ENCODE results near the gene RPL27. TPM values are rescaled to one million over a fixed set of nuclear protein-coding genes. Genes with fewer than 3 reads are reported as not detected.

Gene RPL27
- total RNA-seq, 3 donors from 2014 or later: 1,150 to 3,519 (median 1,958) TPM

- Histone ChIP-seq H3K27me3 (no peaks in the 10 kb centered on the region), H3K36me3 (no peaks in the 10 kb centered on the region), H3K4me1 (no peaks in the 10 kb centered on the region), H3K4me3 (no peak overlapping the region), H3K27ac (no peak overlapping the region), H3K9me3 (no peaks in the 10 kb centered on the region)
- DNase-seq (ENCODE audit: low spot score in 2 of 2): no peak
- intact Hi-C loops (cut with DNase I; ENCODE audit: low total_unique reads): no loop called here
- TF ChIP-seq CTCF (IDR thresholded peaks at IDR 0.05) (no peak), POLR2AphosphoS5 (IDR thresholded peaks at IDR 0.05) (no peak), POLR2A (IDR thresholded peaks at IDR 0.05) (no peak)
Observed at GRCh38 chr17:43033948-43034881, 36.0 kb downstream of the RPL27 start.

- intact Hi-C loops (cut with DNase I; ENCODE audit: low total_unique reads): loop anchor here (5.0 kb wide), 1 partner anchor 517 kb away; no protein-coding TSS in a partner anchor
- Histone ChIP-seq H3K4me1 (no peaks in the 10 kb centered on the region), H3K4me3 (no peak overlapping the region), H3K27me3 (no peaks in the 10 kb centered on the region), H3K9me3 (no peaks in the 10 kb centered on the region), H3K27ac (no peak overlapping the region), H3K36me3 (no peaks in the 10 kb centered on the region)
- no peak for TF ChIP-seq POLR2AphosphoS5 (IDR thresholded peaks at IDR 0.05)
- no peak for TF ChIP-seq CTCF (IDR thresholded peaks at IDR 0.05)
- TF ChIP-seq POLR2A (IDR thresholded peaks at IDR 0.05): no peak
- DNase-seq (ENCODE audit: low spot score in 2 of 2): no peak
Observed at GRCh38 chr17:43034894-43035293, 36.7 kb downstream of the RPL27 start.

GRCh38 chr17:43039646-43040045 is 41.4 kb downstream of the RPL27 start:
- H3K36me3 ChIP-seq: no peaks in the 10 kb centered on the region
- no peak for DNase-seq (ENCODE audit: low spot score in 2 of 2)
- H3K9me3 ChIP-seq: no peaks in the 10 kb centered on the region
- no peaks in the 10 kb centered on the region for H3K4me1 ChIP-seq
- H3K27me3 ChIP-seq: no peaks in the 10 kb centered on the region
- intact Hi-C loops (cut with DNase I; ENCODE audit: low total_unique reads): loop anchor here (5.0 kb wide), 1 partner anchor 513 kb away; no protein-coding TSS in a partner anchor
- TF ChIP-seq CTCF (IDR thresholded peaks at IDR 0.05) (no peak), POLR2A (IDR thresholded peaks at IDR 0.05) (no peak), POLR2AphosphoS5 (IDR thresholded peaks at IDR 0.05) (no peak)
- H3K4me3 ChIP-seq: no peak overlapping the region
- no peak overlapping the region for H3K27ac ChIP-seq

GRCh38 chr17:43040655-43041054 is 42.4 kb downstream of the RPL27 start:
- H3K4me3 ChIP-seq: no peak overlapping the region
- no peak for DNase-seq (ENCODE audit: low spot score in 2 of 2)
- no peak for TF ChIP-seq CTCF (IDR thresholded peaks at IDR 0.05)
- no peak for TF ChIP-seq POLR2AphosphoS5 (IDR thresholded peaks at IDR 0.05)
- TF ChIP-seq POLR2A (IDR thresholded peaks at IDR 0.05): no peak
- H3K36me3 ChIP-seq: no peaks in the 10 kb centered on the region
- H3K27me3 ChIP-seq: no peaks in the 10 kb centered on the region
- intact Hi-C loops (cut with DNase I; ENCODE audit: low total_unique reads): no loop called here
- H3K4me1 ChIP-seq: no peaks in the 10 kb centered on the region
- H3K27ac ChIP-seq: no peak overlapping the region
- no peaks in the 10 kb centered on the region for H3K9me3 ChIP-seq

- H3K9me3 ChIP-seq: no peaks in the 10 kb centered on the region
- H3K4me3 ChIP-seq: no peak overlapping the region
- H3K27me3 ChIP-seq: no peaks in the 10 kb centered on the region
- no peak for DNase-seq (ENCODE audit: low spot score in 2 of 2)
- H3K36me3 ChIP-seq: no peaks in the 10 kb centered on the region
- H3K27ac ChIP-seq: no peak overlapping the region
- intact Hi-C loops (cut with DNase I; ENCODE audit: low total_unique reads): no loop called here
- no peaks in the 10 kb centered on the region for H3K4me1 ChIP-seq
- no peak for TF ChIP-seq POLR2AphosphoS5 (IDR thresholded peaks at IDR 0.05)
- no peak for TF ChIP-seq POLR2A (IDR thresholded peaks at IDR 0.05)
Observed at GRCh38 chr17:43042025-43042628, 43.9 kb downstream of the RPL27 start.

Measured in breast epithelium (tissue), 4 donors.